HEK293 (cell line): ENCODE data around the gene ZNF664.

Source experiments
- GLI4 ChIP-seq: fragments of 450-650 bp; formaldehyde crosslinking; IDR thresholded peaks from 2 replicates; pipeline ENCODE4 v1.5.1; 2016; ENCODE audit warnings: missing biosample characterization, missing genetic modification characterization
- HOXD13 ChIP-seq: sonication (generic); formaldehyde crosslinking; IDR thresholded peaks from 2 replicates; pipeline ENCODE4 v1.8.0; 2022; ENCODE audit warnings: missing genetic modification reagents, borderline replicate concordance
- KLF1 ChIP-seq: fragments of 450-650 bp; formaldehyde crosslinking; IDR thresholded peaks from 2 replicates; pipeline ENCODE4 v1.5.1; 2016; ENCODE audit warnings: missing biosample characterization, missing genetic modification characterization
- KLF8 ChIP-seq: fragments of 450-650 bp; formaldehyde crosslinking; IDR thresholded peaks from 2 replicates; pipeline ENCODE4 v1.5.1; 2016; ENCODE audit warnings: missing biosample characterization, missing genetic modification characterization
- SP3 ChIP-seq: fragments of 450-650 bp; formaldehyde crosslinking; IDR thresholded peaks from 2 replicates; pipeline ENCODE4 v1.5.1; 2016; ENCODE audit warnings: missing biosample characterization, missing genetic modification characterization
- SP7 ChIP-seq: fragments of 450-650 bp; formaldehyde crosslinking; IDR thresholded peaks from 2 replicates; pipeline ENCODE4 v1.5.1; 2016; ENCODE audit warnings: missing biosample characterization, missing genetic modification characterization
- TRIM28 ChIP-seq: IDR thresholded peaks from 2 replicates; pipeline ENCODE4 v1.6.1; 2011; ENCODE audit warnings: low read length, control low read depth, borderline replicate concordance
- YY1 ChIP-seq: fragments of 450-650 bp; formaldehyde crosslinking; IDR thresholded peaks from 2 replicates; pipeline ENCODE4 v1.5.1; 2018; ENCODE audit warnings: missing biosample characterization, missing genetic modification characterization
- ZBTB20 ChIP-seq: fragments of 450-650 bp; formaldehyde crosslinking; IDR thresholded peaks from 2 replicates; pipeline ENCODE4 v1.5.1; 2016; ENCODE audit warnings: missing biosample characterization, missing genetic modification characterization
- ZBTB8A ChIP-seq: fragments of 450-650 bp; formaldehyde crosslinking; IDR thresholded peaks from 2 replicates; pipeline ENCODE4 v1.5.1; 2016; ENCODE audit warnings: missing biosample characterization, missing genetic modification characterization
- ZEB2 ChIP-seq: fragments of 450-650 bp; formaldehyde crosslinking; IDR thresholded peaks from 2 replicates; pipeline ENCODE4 v1.5.1; 2016; ENCODE audit warnings: missing biosample characterization, missing genetic modification characterization
- ZFP3 ChIP-seq: fragments of 450-650 bp; formaldehyde crosslinking; IDR thresholded peaks from 2 replicates; pipeline ENCODE4 v1.5.1; 2016; ENCODE audit warnings: low read depth, missing biosample characterization, missing genetic modification characterization
- ZNF174 ChIP-seq: fragments of 450-650 bp; formaldehyde crosslinking; IDR thresholded peaks from 2 replicates; pipeline ENCODE4 v1.5.0; 2017; ENCODE audit warnings: missing biosample characterization, mild to moderate bottlenecking, missing genetic modification characterization
- ZNF341 ChIP-seq: fragments of 450-650 bp; formaldehyde crosslinking; IDR thresholded peaks from 2 replicates; pipeline ENCODE4; 2016; ENCODE audit warnings: low read depth, missing biosample characterization, missing genetic modification characterization
- ZNF350 ChIP-seq: fragments of 450-650 bp; formaldehyde crosslinking; IDR thresholded peaks from 2 replicates; pipeline ENCODE4 v1.5.0; 2017; ENCODE audit warnings: missing biosample characterization, mild to moderate bottlenecking, missing genetic modification characterization
- ZNF501 ChIP-seq: fragments of 450-650 bp; formaldehyde crosslinking; IDR thresholded peaks from 2 replicates; pipeline ENCODE4 v1.5.1; 2016; ENCODE audit warnings: missing biosample characterization, missing genetic modification characterization
- ZNF555 ChIP-seq: fragments of 450-650 bp; formaldehyde crosslinking; conservative IDR thresholded peaks from 2 replicates; pipeline ENCODE4 v1.5.1; 2017; ENCODE audit warnings: missing biosample characterization, mild to moderate bottlenecking, missing genetic modification characterization, inconsistent platforms
- ZNF624 ChIP-seq: fragments of 450-650 bp; formaldehyde crosslinking; IDR thresholded peaks from 2 replicates; pipeline ENCODE4 v1.5.1; 2017; ENCODE audit warnings: missing biosample characterization, missing genetic modification characterization
- ZNF791 ChIP-seq: fragments of 450-650 bp; formaldehyde crosslinking; IDR thresholded peaks from 2 replicates; pipeline ENCODE4 v1.5.1; 2016; ENCODE audit warnings: missing biosample characterization, missing genetic modification characterization
- ZNF843 ChIP-seq: fragments of 450-650 bp; formaldehyde crosslinking; IDR thresholded peaks from 2 replicates; pipeline ENCODE4 v1.5.1; 2016; ENCODE audit warnings: missing biosample characterization, missing genetic modification characterization
- TF ChIP-seq, protein P1 (sequence below): fragments of 450-650 bp; formaldehyde crosslinking; IDR thresholded peaks from 2 replicates; pipeline ENCODE4 v1.5.1; 2016; ENCODE audit warnings: missing biosample characterization, missing genetic modification characterization
- TF ChIP-seq, protein P2 (sequence below): fragments of 450-650 bp; IDR thresholded peaks from 2 replicates; pipeline ENCODE4 v1.5.1; 2018; ENCODE audit warnings: missing biosample characterization, missing genetic modification characterization
- TF ChIP-seq, protein P3 (sequence below): fragments of 450-650 bp; formaldehyde crosslinking; IDR thresholded peaks from 2 replicates; pipeline ENCODE4 v1.5.1; 2017; ENCODE audit warnings: missing biosample characterization, missing genetic modification characterization
- TF ChIP-seq, protein P4 (sequence below): fragments of 450-650 bp; formaldehyde crosslinking; IDR thresholded peaks from 2 replicates; pipeline ENCODE4 v1.5.1; 2016; ENCODE audit warnings: missing biosample characterization, missing genetic modification characterization, low read depth

ZNF664 gene

DNA sequence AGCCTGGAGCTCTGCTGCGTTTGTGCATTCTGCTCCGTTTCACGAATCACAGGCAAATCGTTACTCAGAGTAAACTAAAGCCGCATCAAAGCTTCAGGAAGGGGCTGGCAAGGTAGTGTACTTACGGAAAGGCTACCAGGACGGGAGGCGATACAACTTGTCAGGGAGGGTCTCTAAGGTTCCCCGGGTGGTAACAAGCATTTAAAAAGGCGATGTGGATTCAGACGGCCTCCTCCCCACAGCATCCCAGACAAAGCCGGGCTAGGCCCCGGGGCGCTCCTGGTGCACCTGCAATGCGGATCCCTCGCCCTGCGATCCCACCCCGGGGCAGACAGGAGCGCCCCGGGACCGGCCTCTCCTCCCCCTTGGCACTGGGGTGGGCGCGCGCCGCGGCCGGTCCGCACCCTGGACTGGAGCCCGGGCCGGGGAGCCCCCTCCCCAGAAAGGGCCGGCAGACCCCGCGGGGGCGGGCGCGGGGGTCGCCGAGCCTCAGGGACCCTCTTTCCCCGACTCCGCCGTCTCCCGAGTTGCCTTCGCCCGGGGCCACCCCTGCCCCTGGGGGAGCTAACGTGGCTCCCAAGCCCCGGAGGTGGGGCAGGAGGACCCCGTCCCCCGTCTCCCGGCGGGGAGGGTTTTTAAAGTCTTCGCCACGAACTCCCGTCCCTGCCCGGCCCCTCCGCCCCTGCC, 1.1 kb upstream of the ZNF664 start (continued):
- TF ChIP-seq TRIM28 (no peak), KLF1 (tag by site-specific recombination) (peak; percentile 43), ZNF843 (tag by site-specific recombination) (no peak), ZEB2 (0 out of 2 replicates have a peak, but pooled peaks have one; percentile 66), ZNF350 (tag by site-specific recombination) (no peak), ZNF501 (tag by site-specific recombination) (0 out of 2 replicates have a peak, but pooled peaks have one; percentile 34), ZFP3 (tag by site-specific recombination) (no peak), GLI4 (tag by site-specific recombination) (no peak), ZNF624 (tag by site-specific recombination) (no peak), KLF8 (tag by site-specific recombination) (peak; percentile 63; the same call in 1 of the 2 replicates), ZNF341 (no peak), HOXD13 (CRISPR knock-in tag) (no peak), ZNF174 (no peak), SP3 (peak; percentile 33), ZNF555 (tag by site-specific recombination) (no peak), ZNF791 (tag by site-specific recombination) (no peak), ZBTB8A (tag by site-specific recombination) (peak; percentile 74), SP7 (tag by site-specific recombination) (no peak), YY1 (tag by site-specific recombination) (no peak), ZBTB20 (peak; percentile 86)
- TF ChIP-seq, protein P1, sequence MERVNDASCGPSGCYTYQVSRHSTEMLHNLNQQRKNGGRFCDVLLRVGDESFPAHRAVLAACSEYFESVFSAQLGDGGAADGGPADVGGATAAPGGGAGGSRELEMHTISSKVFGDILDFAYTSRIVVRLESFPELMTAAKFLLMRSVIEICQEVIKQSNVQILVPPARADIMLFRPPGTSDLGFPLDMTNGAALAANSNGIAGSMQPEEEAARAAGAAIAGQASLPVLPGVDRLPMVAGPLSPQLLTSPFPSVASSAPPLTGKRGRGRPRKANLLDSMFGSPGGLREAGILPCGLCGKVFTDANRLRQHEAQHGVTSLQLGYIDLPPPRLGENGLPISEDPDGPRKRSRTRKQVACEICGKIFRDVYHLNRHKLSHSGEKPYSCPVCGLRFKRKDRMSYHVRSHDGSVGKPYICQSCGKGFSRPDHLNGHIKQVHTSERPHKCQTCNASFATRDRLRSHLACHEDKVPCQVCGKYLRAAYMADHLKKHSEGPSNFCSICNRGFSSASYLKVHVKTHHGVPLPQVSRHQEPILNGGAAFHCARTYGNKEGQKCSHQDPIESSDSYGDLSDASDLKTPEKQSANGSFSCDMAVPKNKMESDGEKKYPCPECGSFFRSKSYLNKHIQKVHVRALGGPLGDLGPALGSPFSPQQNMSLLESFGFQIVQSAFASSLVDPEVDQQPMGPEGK: 0 out of 2 replicates have a peak, but pooled peaks have one; percentile 55
- TF ChIP-seq, protein P2, sequence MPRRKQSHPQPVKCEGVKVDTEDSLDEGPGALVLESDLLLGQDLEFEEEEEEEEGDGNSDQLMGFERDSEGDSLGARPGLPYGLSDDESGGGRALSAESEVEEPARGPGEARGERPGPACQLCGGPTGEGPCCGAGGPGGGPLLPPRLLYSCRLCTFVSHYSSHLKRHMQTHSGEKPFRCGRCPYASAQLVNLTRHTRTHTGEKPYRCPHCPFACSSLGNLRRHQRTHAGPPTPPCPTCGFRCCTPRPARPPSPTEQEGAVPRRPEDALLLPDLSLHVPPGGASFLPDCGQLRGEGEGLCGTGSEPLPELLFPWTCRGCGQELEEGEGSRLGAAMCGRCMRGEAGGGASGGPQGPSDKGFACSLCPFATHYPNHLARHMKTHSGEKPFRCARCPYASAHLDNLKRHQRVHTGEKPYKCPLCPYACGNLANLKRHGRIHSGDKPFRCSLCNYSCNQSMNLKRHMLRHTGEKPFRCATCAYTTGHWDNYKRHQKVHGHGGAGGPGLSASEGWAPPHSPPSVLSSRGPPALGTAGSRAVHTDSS (tag by site-specific recombination): no peak
- TF ChIP-seq, protein P3, sequence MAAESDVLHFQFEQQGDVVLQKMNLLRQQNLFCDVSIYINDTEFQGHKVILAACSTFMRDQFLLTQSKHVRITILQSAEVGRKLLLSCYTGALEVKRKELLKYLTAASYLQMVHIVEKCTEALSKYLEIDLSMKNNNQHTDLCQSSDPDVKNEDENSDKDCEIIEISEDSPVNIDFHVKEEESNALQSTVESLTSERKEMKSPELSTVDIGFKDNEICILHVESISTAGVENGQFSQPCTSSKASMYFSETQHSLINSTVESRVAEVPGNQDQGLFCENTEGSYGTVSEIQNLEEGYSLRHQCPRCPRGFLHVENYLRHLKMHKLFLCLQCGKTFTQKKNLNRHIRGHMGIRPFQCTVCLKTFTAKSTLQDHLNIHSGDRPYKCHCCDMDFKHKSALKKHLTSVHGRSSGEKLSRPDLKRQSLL: no peak
- TF ChIP-seq, protein P4, sequence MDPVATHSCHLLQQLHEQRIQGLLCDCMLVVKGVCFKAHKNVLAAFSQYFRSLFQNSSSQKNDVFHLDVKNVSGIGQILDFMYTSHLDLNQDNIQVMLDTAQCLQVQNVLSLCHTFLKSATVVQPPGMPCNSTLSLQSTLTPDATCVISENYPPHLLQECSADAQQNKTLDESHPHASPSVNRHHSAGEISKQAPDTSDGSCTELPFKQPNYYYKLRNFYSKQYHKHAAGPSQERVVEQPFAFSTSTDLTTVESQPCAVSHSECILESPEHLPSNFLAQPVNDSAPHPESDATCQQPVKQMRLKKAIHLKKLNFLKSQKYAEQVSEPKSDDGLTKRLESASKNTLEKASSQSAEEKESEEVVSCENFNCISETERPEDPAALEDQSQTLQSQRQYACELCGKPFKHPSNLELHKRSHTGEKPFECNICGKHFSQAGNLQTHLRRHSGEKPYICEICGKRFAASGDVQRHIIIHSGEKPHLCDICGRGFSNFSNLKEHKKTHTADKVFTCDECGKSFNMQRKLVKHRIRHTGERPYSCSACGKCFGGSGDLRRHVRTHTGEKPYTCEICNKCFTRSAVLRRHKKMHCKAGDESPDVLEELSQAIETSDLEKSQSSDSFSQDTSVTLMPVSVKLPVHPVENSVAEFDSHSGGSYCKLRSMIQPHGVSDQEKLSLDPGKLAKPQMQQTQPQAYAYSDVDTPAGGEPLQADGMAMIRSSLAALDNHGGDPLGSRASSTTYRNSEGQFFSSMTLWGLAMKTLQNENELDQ (tag by site-specific recombination): no peak
